ENCODE measurements around the gene PGF.

Gene PGF

DNA sequence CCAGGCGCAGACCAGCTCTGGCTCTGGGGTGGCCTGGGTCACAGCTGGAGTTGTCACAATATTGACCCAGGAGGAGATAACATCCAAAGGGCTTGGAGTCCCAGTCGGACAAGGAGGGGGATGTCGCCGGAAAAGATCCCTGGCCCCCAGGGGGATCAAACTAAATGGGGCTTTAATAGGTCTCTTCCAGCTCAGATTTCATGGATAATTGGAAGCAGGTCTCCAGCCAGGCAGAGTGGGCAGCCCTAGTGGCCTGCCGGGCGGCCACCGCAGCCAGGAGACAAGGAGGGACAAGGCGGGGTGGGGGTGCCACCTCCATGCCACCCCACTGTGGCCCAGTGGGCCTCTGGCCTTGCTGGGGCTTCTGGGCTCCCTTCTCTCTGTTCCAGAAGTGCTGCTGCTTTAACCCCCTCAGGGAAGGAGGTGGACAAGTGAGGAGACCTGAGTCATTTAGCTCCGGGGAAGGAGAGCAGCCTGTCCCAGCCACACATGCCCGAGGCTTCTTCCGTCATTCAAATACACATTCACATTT, 23.1 kb upstream of the PGF start:
- no peak for DNase-seq (ENCODE audit: low read depth)
- no peak overlapping the region for H3K4me3 ChIP-seq (ENCODE audit: low read length)
- TF ChIP-seq, protein P1, sequence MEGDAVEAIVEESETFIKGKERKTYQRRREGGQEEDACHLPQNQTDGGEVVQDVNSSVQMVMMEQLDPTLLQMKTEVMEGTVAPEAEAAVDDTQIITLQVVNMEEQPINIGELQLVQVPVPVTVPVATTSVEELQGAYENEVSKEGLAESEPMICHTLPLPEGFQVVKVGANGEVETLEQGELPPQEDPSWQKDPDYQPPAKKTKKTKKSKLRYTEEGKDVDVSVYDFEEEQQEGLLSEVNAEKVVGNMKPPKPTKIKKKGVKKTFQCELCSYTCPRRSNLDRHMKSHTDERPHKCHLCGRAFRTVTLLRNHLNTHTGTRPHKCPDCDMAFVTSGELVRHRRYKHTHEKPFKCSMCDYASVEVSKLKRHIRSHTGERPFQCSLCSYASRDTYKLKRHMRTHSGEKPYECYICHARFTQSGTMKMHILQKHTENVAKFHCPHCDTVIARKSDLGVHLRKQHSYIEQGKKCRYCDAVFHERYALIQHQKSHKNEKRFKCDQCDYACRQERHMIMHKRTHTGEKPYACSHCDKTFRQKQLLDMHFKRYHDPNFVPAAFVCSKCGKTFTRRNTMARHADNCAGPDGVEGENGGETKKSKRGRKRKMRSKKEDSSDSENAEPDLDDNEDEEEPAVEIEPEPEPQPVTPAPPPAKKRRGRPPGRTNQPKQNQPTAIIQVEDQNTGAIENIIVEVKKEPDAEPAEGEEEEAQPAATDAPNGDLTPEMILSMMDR (conservative IDR thresholded peaks at IDR 0.05; ENCODE audit: low read depth, low read length): no peak

DNA sequence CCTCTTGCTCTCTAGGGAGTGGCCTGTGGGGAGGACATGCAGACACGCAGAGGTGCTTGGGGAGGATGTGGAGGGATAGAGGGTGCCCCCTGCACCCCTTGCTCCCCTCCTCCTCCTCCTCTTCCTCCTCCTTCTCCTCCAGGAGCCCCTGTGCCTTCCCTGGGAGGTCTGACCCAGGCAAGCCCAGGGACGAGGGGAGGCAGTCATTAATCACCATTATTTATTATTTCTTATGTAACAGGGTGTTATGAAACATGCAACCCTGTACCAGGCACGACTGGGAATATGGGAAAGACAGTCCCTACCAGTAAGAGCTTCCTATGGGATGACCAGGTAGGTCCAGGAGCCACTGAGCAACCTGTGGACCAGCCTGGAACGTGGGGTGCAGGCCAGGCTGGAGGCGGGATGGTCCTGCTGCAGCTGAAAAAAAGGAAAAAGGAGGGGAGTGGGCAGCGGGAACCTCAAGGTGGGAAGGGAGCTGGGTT, 22.5 kb upstream of the PGF start:
- H3K4me3 ChIP-seq (ENCODE audit: low read length): no peak overlapping the region
- TF ChIP-seq, protein P1 (conservative IDR thresholded peaks at IDR 0.05; ENCODE audit: low read depth, low read length): no peak
- DNase-seq (ENCODE audit: low read depth): no peak

DNA sequence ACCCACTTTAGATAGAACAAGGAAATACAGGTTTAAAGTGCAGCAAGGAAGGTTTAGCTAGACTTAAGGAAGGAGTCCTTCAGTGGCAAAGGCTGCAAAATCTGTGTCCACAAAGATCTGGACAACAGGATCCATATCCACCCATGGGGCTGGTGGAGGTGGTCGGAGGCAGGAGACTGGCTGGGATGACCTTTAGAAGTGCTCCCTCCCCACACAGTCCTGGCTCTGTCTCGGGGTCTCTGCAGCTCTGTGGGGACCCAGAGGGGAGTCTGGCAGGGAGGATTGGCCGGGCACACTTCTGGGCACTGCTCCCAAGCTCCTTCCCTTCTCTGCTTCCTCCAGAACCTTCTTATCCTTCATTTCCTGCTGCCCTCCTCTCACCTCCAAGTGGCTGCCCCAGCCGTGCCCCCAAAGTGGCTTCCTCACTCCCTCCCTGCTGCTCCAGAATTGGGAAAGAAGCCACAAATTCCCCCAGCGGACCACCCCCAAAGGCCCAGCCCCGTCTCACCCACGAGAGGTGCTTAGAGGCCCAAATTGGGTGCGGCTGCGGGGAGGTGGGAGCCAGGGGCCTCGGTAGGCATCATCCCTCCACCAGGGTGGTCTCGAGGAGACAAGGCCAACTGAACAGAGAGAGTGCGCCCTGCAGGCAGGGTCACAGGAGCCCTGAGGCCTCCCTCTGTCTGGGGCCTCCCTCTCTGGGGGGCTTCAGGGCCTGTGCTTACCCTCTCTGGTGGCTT, 21.9 kb upstream of the PGF start:
- no peak overlapping the region for H3K4me3 ChIP-seq (ENCODE audit: low read length)
- no peak for DNase-seq (ENCODE audit: low read depth)
- TF ChIP-seq, protein P1 (conservative IDR thresholded peaks at IDR 0.05; ENCODE audit: low read depth, low read length): no peak

DNA sequence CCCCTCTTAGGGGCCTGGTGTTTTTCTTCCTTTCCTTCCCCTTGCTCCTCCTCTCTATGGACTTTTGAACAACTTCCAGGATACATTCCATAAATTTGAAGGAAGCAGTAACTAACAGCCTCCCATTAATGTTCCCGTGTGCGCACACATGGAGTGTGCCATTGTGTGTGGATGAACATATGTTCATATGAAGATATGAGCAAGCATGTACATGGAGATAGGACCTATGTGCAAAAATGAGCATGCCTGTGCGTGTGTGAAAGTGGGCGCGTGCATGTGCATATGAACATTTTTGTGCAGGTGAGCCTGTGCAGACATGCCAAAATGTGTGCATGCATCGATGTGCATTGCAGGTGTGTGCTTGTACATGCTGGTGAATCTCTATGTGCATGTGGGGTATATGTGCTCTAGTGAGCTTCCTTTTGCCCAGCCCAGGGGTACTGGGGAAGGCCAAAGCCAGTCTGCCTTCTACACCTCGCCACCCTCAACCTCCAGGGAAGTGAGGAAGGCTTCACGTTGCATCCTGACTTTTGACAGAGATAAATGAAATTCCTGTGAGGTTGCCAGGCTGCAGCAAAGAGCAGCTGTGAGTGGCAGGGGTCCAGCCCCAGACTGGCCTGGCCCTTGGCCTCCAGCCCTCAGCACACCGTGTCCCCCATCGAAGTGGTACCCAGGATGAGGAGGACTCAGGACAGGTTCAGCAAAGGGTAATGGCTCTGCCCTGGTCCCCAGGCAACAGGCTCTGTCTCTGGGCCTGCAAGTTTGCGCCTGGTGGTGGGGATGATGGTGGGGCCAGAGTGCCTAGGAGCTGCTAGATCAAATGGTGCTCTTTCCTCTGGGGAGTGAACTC, 21.1 kb upstream of the PGF start:
- H3K4me3 ChIP-seq (ENCODE audit: low read length): no peak overlapping the region
- TF ChIP-seq, protein P1 (conservative IDR thresholded peaks at IDR 0.05; ENCODE audit: low read depth, low read length): no peak
- no peak for DNase-seq (ENCODE audit: low read depth)

DNA sequence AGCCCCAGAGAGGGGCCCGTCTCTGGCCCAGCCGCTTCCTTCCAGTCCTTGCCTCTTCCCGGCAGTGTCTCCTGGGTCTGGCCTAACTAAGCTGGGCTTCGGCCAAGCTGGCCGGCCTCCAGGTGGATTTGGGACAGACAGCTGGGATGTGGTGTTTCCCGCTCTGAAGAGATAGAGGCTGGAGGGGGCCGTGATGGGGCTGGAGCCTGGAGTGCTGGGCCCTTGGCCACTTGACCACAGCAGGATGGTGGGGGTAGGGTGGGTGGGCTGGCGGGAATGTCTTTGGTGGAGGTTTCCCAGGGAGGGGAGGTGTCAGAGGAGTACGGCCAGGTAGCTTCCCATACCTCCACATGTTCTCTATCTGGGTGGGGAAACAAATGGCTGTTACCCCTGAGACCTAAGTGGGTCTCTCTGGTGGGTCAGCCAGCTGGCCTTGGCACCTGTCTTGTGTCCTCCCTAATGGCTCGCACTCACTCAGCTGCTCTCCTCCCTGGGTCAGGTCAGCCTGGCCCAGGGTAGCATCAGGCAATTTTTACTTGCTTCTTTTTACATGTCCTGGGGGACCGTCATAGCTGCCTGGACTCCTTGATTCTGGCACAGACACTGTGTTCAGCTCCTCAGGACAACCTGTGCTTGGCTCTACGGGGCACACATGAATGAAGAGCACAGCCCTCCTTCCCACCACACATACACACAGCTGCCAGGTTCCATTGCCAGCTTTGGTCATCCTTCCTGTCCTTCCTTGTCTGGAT, 19.8 kb upstream of the PGF start:
- no peak for DNase-seq (ENCODE audit: low read depth)
- H3K4me3 ChIP-seq (ENCODE audit: low read length): no peak overlapping the region
- TF ChIP-seq, protein P1 (conservative IDR thresholded peaks at IDR 0.05; ENCODE audit: low read depth, low read length): no peak

DNA sequence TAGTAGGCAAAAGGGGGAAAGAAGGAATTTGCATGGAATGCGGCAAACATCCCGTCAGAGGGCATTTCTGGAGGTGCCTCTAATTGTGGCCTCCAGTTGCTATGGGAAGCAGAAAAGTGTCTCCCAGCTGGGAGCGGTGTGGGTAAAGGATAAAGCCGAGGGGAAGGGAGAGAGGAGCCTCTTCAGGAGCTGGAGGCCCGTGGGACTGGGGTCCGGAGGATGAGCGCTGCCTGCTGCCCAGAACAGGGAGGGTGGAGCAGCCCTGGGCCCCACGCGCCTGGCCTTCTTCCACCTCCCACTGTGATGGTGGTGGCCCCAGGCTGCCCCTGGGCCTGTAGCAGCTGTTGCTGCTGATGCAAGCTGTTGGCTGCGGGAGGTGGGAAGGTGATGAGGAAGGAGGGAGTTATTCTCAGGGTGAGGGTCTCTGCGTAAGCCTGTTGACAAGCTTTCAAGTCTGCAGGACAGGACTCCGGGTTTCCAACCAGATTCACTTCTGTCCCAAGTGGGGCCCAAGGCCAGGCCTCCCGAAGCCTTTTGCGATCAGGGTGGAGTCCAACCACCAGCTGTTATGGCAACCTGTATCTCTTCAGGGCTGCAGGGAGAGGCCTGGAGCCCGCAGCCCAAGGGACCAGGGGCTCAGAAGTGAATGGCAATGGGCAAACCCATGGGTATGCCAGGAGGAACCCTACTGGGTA, 19.1 kb upstream of the PGF start:
- no peak overlapping the region for H3K4me3 ChIP-seq (ENCODE audit: low read length)
- TF ChIP-seq, protein P1 (conservative IDR thresholded peaks at IDR 0.05; ENCODE audit: low read depth, low read length): no peak
- no peak for DNase-seq (ENCODE audit: low read depth)

Measured in retinal pigment epithelial cell (primary cell).